Measurements from ENCODE around the gene PDE4B.

Gene PDE4B

DNA sequence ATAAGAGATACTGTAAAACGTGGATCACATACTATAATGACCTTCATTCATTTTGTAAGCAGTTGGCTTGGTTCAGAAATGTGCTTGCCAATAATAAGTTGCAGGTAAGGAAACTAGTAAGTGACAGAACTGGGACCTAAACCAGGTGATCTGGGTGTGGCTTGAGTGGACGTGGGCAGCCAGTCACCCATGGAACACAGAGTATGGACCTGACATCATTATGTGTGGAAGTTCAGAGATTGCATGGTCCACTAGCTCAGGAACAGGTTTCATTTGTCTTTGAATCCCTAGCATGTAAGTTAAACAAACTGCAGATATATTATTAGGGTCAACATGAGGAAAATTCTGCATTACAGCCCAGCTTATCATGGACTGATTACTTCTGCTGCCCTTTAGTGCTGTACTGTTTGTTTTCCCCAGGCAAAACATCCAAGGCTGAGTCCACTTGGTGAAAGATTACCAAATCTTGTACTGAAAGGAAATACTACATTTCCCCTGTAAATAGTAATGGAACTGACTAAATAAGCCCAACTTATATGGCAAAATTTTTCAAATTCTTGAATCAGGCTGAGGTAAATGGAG is 414.0 kb downstream of the PDE4B start:
- no peaks in the 10 kb centered on the region for H4K20me1 ChIP-seq (ENCODE audit: insufficient read depth, low read length)
- no peaks in the 10 kb centered on the region for H3K27me3 ChIP-seq (ENCODE audit: low read depth, low read length)
- H2AFZ ChIP-seq (ENCODE audit: low read depth, low read length), result no peak overlapping the region
- H3K9me3 ChIP-seq (ENCODE audit: insufficient read depth, low read length), result no peaks in the 10 kb centered on the region
- no peak overlapping the region for H3K4me3 ChIP-seq (ENCODE audit: low read length)
- H3K4me2 ChIP-seq (ENCODE audit: low read length), result no peak overlapping the region
- H3K79me2 ChIP-seq (ENCODE audit: low read length), result no peaks in the 10 kb centered on the region
- no peaks in the 10 kb centered on the region for H3K36me3 ChIP-seq (replicated peaks; ENCODE audit: low read depth, low read length)
- no peak overlapping the region for H3K27ac ChIP-seq (ENCODE audit: low read length)
- no peaks in the 10 kb centered on the region for H3K4me1 ChIP-seq (ENCODE audit: low read length)
- no peak overlapping the region for H3K9ac ChIP-seq (ENCODE audit: low read length)
- TF ChIP-seq CTCF (IDR thresholded peaks at IDR 0.05; ENCODE audit: low read depth, low read length), result no peak
- no peak for TF ChIP-seq EZH2phosphoT487 (IDR thresholded peaks at IDR 0.05; ENCODE audit: low read depth)

- no peak for TF ChIP-seq EZH2phosphoT487 (IDR thresholded peaks at IDR 0.05; ENCODE audit: low read depth)
- no peak for TF ChIP-seq CTCF (IDR thresholded peaks at IDR 0.05; ENCODE audit: low read depth, low read length)
- Histone ChIP-seq H4K20me1 (ENCODE audit: insufficient read depth, low read length) (no peaks in the 10 kb centered on the region), H3K4me1 (ENCODE audit: low read length) (no peaks in the 10 kb centered on the region), H3K36me3 (replicated peaks; ENCODE audit: low read depth, low read length) (no peaks in the 10 kb centered on the region), H3K4me2 (ENCODE audit: low read length) (no peak overlapping the region), H3K79me2 (ENCODE audit: low read length) (no peaks in the 10 kb centered on the region), H3K9me3 (ENCODE audit: insufficient read depth, low read length) (no peaks in the 10 kb centered on the region), H3K27ac (ENCODE audit: low read length) (no peak overlapping the region), H3K4me3 (ENCODE audit: low read length) (no peak overlapping the region), H2AFZ (ENCODE audit: low read depth, low read length) (no peak overlapping the region), H3K9ac (ENCODE audit: low read length) (no peak overlapping the region), H3K27me3 (ENCODE audit: low read depth, low read length) (no peaks in the 10 kb centered on the region)
These were observed 414.8 kb downstream of the PDE4B start for GRCh38 chr1:66207484-66207883.

GRCh38 chr1:66208632-66209031 is 415.9 kb downstream of the PDE4B start:
- Histone ChIP-seq H3K9ac (ENCODE audit: low read length) (no peak overlapping the region), H3K27ac (ENCODE audit: low read length) (no peak overlapping the region), H3K4me1 (ENCODE audit: low read length) (no peaks in the 10 kb centered on the region), H3K4me2 (ENCODE audit: low read length) (no peak overlapping the region), H3K4me3 (ENCODE audit: low read length) (no peak overlapping the region), H4K20me1 (ENCODE audit: insufficient read depth, low read length) (no peaks in the 10 kb centered on the region), H3K27me3 (ENCODE audit: low read depth, low read length) (no peaks in the 10 kb centered on the region), H3K36me3 (replicated peaks; ENCODE audit: low read depth, low read length) (no peaks in the 10 kb centered on the region), H3K9me3 (ENCODE audit: insufficient read depth, low read length) (no peaks in the 10 kb centered on the region), H3K79me2 (ENCODE audit: low read length) (no peaks in the 10 kb centered on the region), H2AFZ (ENCODE audit: low read depth, low read length) (no peak overlapping the region)
- TF ChIP-seq CTCF (IDR thresholded peaks at IDR 0.05; ENCODE audit: low read depth, low read length), result no peak
- no peak for TF ChIP-seq EZH2phosphoT487 (IDR thresholded peaks at IDR 0.05; ENCODE audit: low read depth)

GRCh38 chr1:66210635-66211244 is 418.0 kb downstream of the PDE4B start:
- no peaks in the 10 kb centered on the region for H3K4me1 ChIP-seq (ENCODE audit: low read length)
- H3K4me3 ChIP-seq (ENCODE audit: low read length), result no peak overlapping the region
- no peaks in the 10 kb centered on the region for H3K79me2 ChIP-seq (ENCODE audit: low read length)
- H3K9me3 ChIP-seq (ENCODE audit: insufficient read depth, low read length), result no peaks in the 10 kb centered on the region
- no peak overlapping the region for H3K27ac ChIP-seq (ENCODE audit: low read length)
- no peak overlapping the region for H2AFZ ChIP-seq (ENCODE audit: low read depth, low read length)
- no peaks in the 10 kb centered on the region for H4K20me1 ChIP-seq (ENCODE audit: insufficient read depth, low read length)
- no peak for TF ChIP-seq CTCF (IDR thresholded peaks at IDR 0.05; ENCODE audit: low read depth, low read length)
- no peak for TF ChIP-seq EZH2phosphoT487 (IDR thresholded peaks at IDR 0.05; ENCODE audit: low read depth)
- no peaks in the 10 kb centered on the region for H3K36me3 ChIP-seq (replicated peaks; ENCODE audit: low read depth, low read length)
- H3K9ac ChIP-seq (ENCODE audit: low read length), result no peak overlapping the region
- no peak overlapping the region for H3K4me2 ChIP-seq (ENCODE audit: low read length)
- no peaks in the 10 kb centered on the region for H3K27me3 ChIP-seq (ENCODE audit: low read depth, low read length)
